Trophoblast cell (in vitro differentiated cells and primary cell): ENCODE measurements around the gene ZC3H7B.
A peak's percentile ranks its signal among the peaks of the same experiment; 100 is the strongest.

Experiments used
- DNase-seq, 2 donors: peaks; one replicate each; pipeline ENCODE4 v3.0.0-alpha.2; 2016
- H2AFZ ChIP-seq: 2 replicates; pipeline ENCODE4 v1.6.1; 2013; ENCODE audit warnings: low read length, moderate library complexity, mild to moderate bottlenecking; ENCODE audit not compliant: insufficient read depth, poor library complexity
- H2AK5ac ChIP-seq: 2 replicates; pipeline ENCODE4 v1.6.1; 2013; ENCODE audit warnings: mild to moderate bottlenecking, low read length
- H2BK120ac ChIP-seq: 2 replicates; pipeline ENCODE4 v1.6.1; 2013; ENCODE audit warnings: low read length, mild to moderate bottlenecking, moderate library complexity; ENCODE audit not compliant: insufficient read depth, poor library complexity
- H2BK12ac ChIP-seq: 2 replicates; pipeline ENCODE4 v1.6.1; 2013; ENCODE audit warnings: mild to moderate bottlenecking, low read length, moderate library complexity
- H2BK5ac ChIP-seq: 2 replicates; pipeline ENCODE4 v1.6.1; 2013; ENCODE audit warnings: low read length, low read depth, moderate library complexity, mild to moderate bottlenecking; ENCODE audit not compliant: poor library complexity
- H3K14ac ChIP-seq: 2 replicates; pipeline ENCODE4 v1.6.1; 2013; ENCODE audit warnings: mild to moderate bottlenecking, low read length
- H3K18ac ChIP-seq: 2 replicates; pipeline ENCODE4 v1.6.1; 2013; ENCODE audit warnings: mild to moderate bottlenecking, low read length
- H3K23ac ChIP-seq: 2 replicates; pipeline ENCODE4 v1.6.1; 2013; ENCODE audit warnings: low read length
- H3K27ac ChIP-seq: 2 replicates; pipeline ENCODE4 v1.5.1; 2013; ENCODE audit warnings: low read depth, mild to moderate bottlenecking, inconsistent platforms, low read length, moderate library complexity
- H3K27me3 ChIP-seq: 2 replicates; pipeline ENCODE4 v1.6.1; 2013; ENCODE audit warnings: inconsistent platforms, mild to moderate bottlenecking, low read length, moderate library complexity; ENCODE audit not compliant: insufficient read depth
- H3K36me3 ChIP-seq, 2 experiments: 1 replicate in 1 of 2; 2 replicates in 1 of 2; pipeline ENCODE4 v1.6.1; 2013; ENCODE audit warnings: low read length in 2 of 2, mild to moderate bottlenecking in 2 of 2, moderate library complexity in 1 of 2; ENCODE audit not compliant: insufficient read depth in 2 of 2, control insufficient read depth in 1 of 2
- H3K4ac ChIP-seq: 2 replicates; pipeline ENCODE4 v1.6.1; 2013; ENCODE audit warnings: low read depth, mild to moderate bottlenecking, low read length, moderate library complexity
- H3K4me1 ChIP-seq, 2 experiments: 1 replicate in 1 of 2; 2 replicates in 1 of 2; pipeline ENCODE4 v1.6.1; 2013; ENCODE audit warnings: low read length in 2 of 2, mild to moderate bottlenecking in 2 of 2, moderate library complexity in 1 of 2; ENCODE audit not compliant: insufficient read depth in 2 of 2, control insufficient read depth in 1 of 2
- H3K4me2 ChIP-seq: 2 replicates; pipeline ENCODE4 v1.6.1; 2013; ENCODE audit warnings: inconsistent platforms, mild to moderate bottlenecking, low read length, moderate library complexity
- H3K4me3 ChIP-seq: 2 replicates; pipeline ENCODE4 v1.5.1; 2013; ENCODE audit warnings: mild to moderate bottlenecking, low read depth, low read length, inconsistent platforms
- H3K79me1 ChIP-seq: one replicate; pipeline ENCODE4 v1.6.1; 2013; ENCODE audit warnings: low read length
- H3K79me2 ChIP-seq: 2 replicates; pipeline ENCODE4 v1.6.1; 2013; ENCODE audit warnings: low read length, mild to moderate bottlenecking; ENCODE audit not compliant: control insufficient read depth, insufficient read depth, poor library complexity
- H3K9ac ChIP-seq: 2 replicates; pipeline ENCODE4 v1.6.1; 2013; ENCODE audit warnings: mild to moderate bottlenecking, low read length
- H3K9me3 ChIP-seq: 2 replicates; pipeline ENCODE4 v1.6.1; 2013; ENCODE audit warnings: low read depth, mild to moderate bottlenecking, control low read depth, inconsistent platforms, low read length; ENCODE audit not compliant: insufficient read depth
- H4K12ac ChIP-seq: 2 replicates; pipeline ENCODE4 v1.6.1; 2013; ENCODE audit warnings: low read depth, mild to moderate bottlenecking, low read length, moderate library complexity
- H4K8ac ChIP-seq: 2 replicates; pipeline ENCODE4 v1.6.1; 2013; ENCODE audit warnings: low read depth, mild to moderate bottlenecking, low read length, moderate library complexity
- H4K91ac ChIP-seq: one replicate; pipeline ENCODE4 v1.6.1; 2013; ENCODE audit warnings: low read depth, mild to moderate bottlenecking, low read length, moderate library complexity
- WGBS: extraction: QIAGEN DNeasy Blood & Tissue Kit; methylation state at CpG from one replicate; pipeline ENCODE4 v1.1.7; 2013; ENCODE audit warnings: missing lambda C conversion rate; ENCODE audit not compliant: insufficient read length, insufficient coverage; ENCODE audit errors: extremely low coverage; 5-methylcytosine and 5-hydroxymethylcytosine counted together

ZC3H7B gene

DNA sequence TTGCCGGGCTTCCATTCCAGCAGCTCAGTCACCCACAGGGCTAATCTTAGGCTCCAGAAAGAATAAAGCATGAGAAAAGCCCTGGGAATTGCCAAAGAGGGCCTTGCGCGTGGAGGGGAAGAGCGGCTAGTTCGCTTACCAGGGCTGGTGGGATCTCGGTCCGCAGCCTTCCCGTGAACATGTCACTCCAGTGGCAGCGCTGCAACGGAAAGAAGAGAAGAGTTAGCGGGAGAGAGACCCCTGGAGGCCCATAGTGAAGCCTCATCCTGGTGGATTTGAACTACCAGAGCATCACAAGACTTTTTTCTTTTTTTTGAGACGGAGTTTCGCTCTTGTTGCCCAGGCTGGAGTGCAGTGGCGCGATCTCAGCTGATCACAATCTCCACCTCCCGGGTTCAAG, 33.4 kb upstream of the ZC3H7B start:
- Histone ChIP-seq H4K12ac (no peak overlapping the region), H4K91ac (no peak overlapping the region), H3K4me3 (no peak overlapping the region), H3K18ac (no peak overlapping the region), H3K27ac (no peak overlapping the region), H3K79me2 (no peaks in the 10 kb centered on the region), H3K36me3 (peaks cover 77 to 84% of the 10 kb centered on the region in 2 experiments), H3K4me2 (no peak overlapping the region), H3K79me1 (peaks cover 2% of the 10 kb centered on the region), H4K8ac (no peak overlapping the region), H3K23ac (no peak overlapping the region), H2BK5ac (no peak overlapping the region), H2AK5ac (no peak overlapping the region), H3K4ac (no peak overlapping the region), H3K9ac (no peak overlapping the region), H2AFZ (no peak overlapping the region), H3K9me3 (no peaks in the 10 kb centered on the region), H3K27me3 (no peaks in the 10 kb centered on the region), H3K4me1 (no peaks in the 10 kb centered on the region), H2BK12ac (no peak overlapping the region), H3K14ac (no peak overlapping the region), H2BK120ac (no peak overlapping the region)
- WGBS = no CpG with 5 or more reads among the region's 16 CpGs
- no peak for DNase-seq

DNA sequence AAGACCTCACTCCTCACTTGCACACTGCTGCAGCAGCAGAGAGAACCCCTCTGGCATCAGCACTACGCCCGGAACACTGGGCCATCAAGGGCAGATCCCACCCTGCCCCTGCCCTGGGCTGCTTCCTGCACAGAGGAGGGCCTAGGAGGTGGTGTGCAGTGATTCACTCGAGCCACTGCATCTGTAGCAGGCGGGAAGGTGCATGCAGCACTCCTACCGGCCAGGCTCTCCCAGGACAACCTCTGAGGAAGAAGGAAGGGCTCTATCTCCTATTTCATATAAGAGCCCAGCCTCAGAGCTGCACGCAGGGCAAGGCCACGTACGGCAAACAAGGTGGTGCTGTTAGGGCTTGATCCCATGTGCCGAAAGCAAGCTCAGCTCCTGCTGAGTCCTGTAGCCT, 29.5 kb upstream of the ZC3H7B start:
- no peak overlapping the region for H2AK5ac ChIP-seq
- H4K91ac ChIP-seq = no peak overlapping the region
- no peaks in the 10 kb centered on the region for H3K27me3 ChIP-seq
- no peaks in the 10 kb centered on the region for H3K79me2 ChIP-seq
- no peak overlapping the region for H3K18ac ChIP-seq
- H3K9ac ChIP-seq = no peak overlapping the region
- DNase-seq = peak; percentile 30 to 61
- H2AFZ ChIP-seq = no peak overlapping the region
- H3K9me3 ChIP-seq = no peaks in the 10 kb centered on the region
- H3K14ac ChIP-seq = no peak overlapping the region
- H3K4me3 ChIP-seq = no peak overlapping the region
- no peaks in the 10 kb centered on the region for H3K4me1 ChIP-seq
- no peak overlapping the region for H4K8ac ChIP-seq
- WGBS = no CpG with 5 or more reads among the region's 9 CpGs
- no peak overlapping the region for H2BK5ac ChIP-seq
- no peaks in the 10 kb centered on the region for H3K79me1 ChIP-seq
- no peak overlapping the region for H3K27ac ChIP-seq
- H3K36me3 ChIP-seq = peaks cover 76 to 83% of the 10 kb centered on the region in 2 experiments
- H3K23ac ChIP-seq = no peak overlapping the region
- no peak overlapping the region for H2BK120ac ChIP-seq
- no peak overlapping the region for H3K4me2 ChIP-seq
- H3K4ac ChIP-seq = no peak overlapping the region
- H4K12ac ChIP-seq = no peak overlapping the region
- H2BK12ac ChIP-seq = no peak overlapping the region

DNA sequence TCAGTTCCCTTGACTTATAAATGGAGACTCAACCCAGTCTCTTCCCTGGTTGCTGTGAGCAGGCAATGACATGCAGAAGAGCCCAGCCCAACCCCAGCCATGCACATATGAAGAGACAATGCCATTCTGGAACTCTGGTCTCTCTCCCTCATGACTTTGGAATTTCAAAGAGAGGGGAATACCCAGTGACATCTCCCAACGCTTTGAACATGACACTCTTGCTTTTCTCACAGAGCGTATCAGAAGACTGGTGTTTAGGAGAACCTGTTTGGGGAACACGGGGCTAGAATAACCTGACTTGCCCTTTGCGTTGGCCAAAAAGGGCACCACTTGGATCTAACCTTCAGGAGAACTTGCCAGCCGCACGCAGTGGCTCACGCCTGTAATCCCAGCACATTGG, 28.2 kb upstream of the ZC3H7B start:
- H3K18ac ChIP-seq = no peak overlapping the region
- H4K91ac ChIP-seq = no peak overlapping the region
- H3K79me2 ChIP-seq = no peaks in the 10 kb centered on the region
- WGBS = no CpG with 5 or more reads among the region's 7 CpGs
- no peak overlapping the region for H3K23ac ChIP-seq
- no peak overlapping the region for H2BK120ac ChIP-seq
- no peak overlapping the region for H3K14ac ChIP-seq
- H3K27me3 ChIP-seq = no peaks in the 10 kb centered on the region
- H3K79me1 ChIP-seq = no peaks in the 10 kb centered on the region
- H3K4me2 ChIP-seq = no peak overlapping the region
- no peak overlapping the region for H2BK12ac ChIP-seq
- H3K9ac ChIP-seq = no peak overlapping the region
- H2AFZ ChIP-seq = no peak overlapping the region
- H3K4me1 ChIP-seq = no peaks in the 10 kb centered on the region
- H2BK5ac ChIP-seq = no peak overlapping the region
- no peak overlapping the region for H3K4ac ChIP-seq
- no peak overlapping the region for H4K12ac ChIP-seq
- DNase-seq = no peak
- peaks cover 70 to 75% of the 10 kb centered on the region in 2 experiments for H3K36me3 ChIP-seq
- H2AK5ac ChIP-seq = no peak overlapping the region
- H3K4me3 ChIP-seq = no peak overlapping the region
- H4K8ac ChIP-seq = no peak overlapping the region
- H3K9me3 ChIP-seq = no peaks in the 10 kb centered on the region
- H3K27ac ChIP-seq = no peak overlapping the region

- Histone ChIP-seq H3K4ac (no peak overlapping the region), H3K79me1 (no peaks in the 10 kb centered on the region), H3K27me3 (no peaks in the 10 kb centered on the region), H2BK120ac (no peak overlapping the region), H2AFZ (no peak overlapping the region), H3K9ac (no peak overlapping the region), H3K4me1 (no peaks in the 10 kb centered on the region), H4K8ac (no peak overlapping the region), H4K12ac (no peak overlapping the region), H3K79me2 (no peaks in the 10 kb centered on the region), H2AK5ac (no peak overlapping the region), H3K18ac (no peak overlapping the region), H3K23ac (no peak overlapping the region), H3K14ac (no peak overlapping the region), H3K4me3 (no peak overlapping the region), H3K36me3 (peaks cover 75 to 76% of the 10 kb centered on the region in 2 experiments), H2BK12ac (no peak overlapping the region), H2BK5ac (no peak overlapping the region), H3K9me3 (no peaks in the 10 kb centered on the region), H3K27ac (no peak overlapping the region), H3K4me2 (no peak overlapping the region), H4K91ac (no peak overlapping the region)
- no CpG with 5 or more reads among the region's 4 CpGs for WGBS
- DNase-seq = no peak
These were observed 26.5 kb upstream of the ZC3H7B start for GRCh38 chr22:41274856-41275255.
